CD4-positive, alpha-beta T cell treated with Interferon alpha-2 for 1 hour (primary cell): Measurements from ENCODE around the gene C20orf204.
"Not testable (repeated sequence)": the region's sequence is repeated elsewhere in the genome, so short reads cannot be mapped to it uniquely, and the experiment has no call there.

ENCODE experiments used
- DNase-seq, 2 donors: peaks; one replicate each; pipeline ENCODE4 v3.0.0-alpha.2; 2020 to 2022

The C20orf204 gene

DNA sequence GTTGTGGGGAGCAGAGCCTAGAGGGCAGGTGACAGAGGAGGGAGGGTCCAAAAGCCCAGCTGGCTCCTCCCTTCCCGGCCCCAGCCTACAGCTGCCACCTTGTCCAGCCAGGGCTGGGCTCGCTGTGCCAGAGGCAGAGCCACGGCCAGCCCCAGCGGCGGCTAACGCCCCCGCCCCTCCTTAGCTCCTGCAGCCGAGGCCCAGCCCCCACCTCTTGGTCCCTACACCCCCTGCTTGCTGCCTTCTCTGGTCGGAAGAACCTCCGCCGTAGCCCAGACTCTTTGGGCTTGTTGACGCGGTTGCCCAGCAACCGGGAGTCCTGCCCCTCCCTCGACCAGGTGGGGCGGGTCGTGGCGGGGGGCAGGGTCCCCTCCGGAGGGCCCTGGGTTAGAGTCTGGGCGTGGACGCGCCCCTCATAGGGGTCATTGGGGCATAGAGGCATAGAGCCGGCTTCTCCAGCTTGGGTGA is 48.7 kb downstream of the C20orf204 start:
- DNase-seq = no peak

DNA sequence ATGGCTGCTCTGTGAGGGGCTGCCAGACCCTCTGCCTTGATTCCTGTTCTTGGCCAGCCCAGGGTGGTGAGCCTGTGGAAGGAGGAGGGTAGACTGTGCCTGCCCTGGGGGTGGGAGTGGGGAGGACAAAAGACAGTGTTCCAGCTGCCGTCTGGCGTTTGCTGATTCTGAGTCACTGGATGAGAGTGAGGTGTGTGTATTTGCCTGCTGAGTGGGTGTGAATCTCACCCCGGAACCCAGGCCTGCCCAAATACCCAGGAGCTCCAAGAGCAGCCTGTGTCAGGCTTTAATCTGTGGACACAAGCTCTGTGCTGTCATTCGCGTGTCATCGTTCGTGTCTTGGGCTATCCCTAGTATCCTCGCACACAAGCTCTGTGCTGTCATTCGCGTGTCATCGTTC is 50.8 kb downstream of the C20orf204 start:
- DNase-seq = no peak

DNA sequence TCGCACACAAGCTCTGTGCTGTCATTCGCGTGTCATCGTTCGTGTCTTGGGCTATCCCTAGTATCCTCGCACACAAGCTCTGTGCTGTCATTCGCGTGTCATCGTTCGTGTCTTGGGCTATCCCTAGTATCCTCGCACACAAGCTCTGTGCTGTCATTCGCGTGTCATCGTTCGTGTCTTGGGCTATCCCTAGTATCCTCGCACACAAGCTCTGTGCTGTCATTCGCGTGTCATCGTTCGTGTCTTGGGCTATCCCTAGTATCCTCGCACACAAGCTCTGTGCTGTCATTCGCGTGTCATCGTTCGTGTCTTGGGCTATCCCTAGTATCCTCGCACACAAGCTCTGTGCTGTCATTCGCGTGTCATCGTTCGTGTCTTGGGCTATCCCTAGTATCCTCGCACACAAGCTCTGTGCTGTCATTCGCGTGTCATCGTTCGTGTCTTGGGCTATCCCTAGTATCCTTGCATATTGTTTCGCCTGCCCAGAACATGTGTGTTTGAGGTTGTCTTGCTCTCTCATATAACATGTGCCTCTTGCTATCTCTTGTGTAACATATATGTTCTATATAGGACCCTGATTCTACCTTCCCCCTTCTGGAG is 51.3 kb downstream of the C20orf204 start:
- DNase-seq = not testable (repeated sequence)

DNA sequence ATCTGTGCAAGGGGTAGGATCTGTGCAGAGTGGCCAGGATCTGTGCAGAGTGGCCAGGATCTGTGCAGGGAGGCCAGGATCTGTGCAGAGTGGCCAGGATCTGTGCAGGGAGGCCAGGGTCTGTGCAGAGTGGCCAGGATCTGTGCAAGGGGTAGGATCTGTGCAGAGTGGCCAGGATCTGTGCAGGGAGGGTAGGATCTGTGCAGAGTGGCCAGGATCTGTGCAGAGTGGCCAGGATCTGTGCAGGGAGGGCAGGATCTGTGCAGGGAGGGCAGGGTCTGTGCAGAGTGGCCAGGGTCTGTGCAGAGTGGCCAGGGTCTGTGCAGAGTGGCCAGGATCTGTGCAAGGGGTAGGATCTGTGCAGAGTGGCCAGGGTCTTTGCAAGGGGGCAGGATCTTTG is 52.6 kb downstream of the C20orf204 start:
- DNase-seq = not testable (repeated sequence)
